Ishikawa (cell line): ENCODE data around the gene PDGFB.

Experiments used
- CEBPB ChIP-seq: IDR thresholded peaks from 2 replicates; pipeline ENCODE4 v1.6.1; 2012
- CREB1 ChIP-seq: IDR thresholded peaks from 2 replicates; pipeline ENCODE4 v1.6.1; 2012; ENCODE audit warnings: low read depth
- EGR1 ChIP-seq: IDR thresholded peaks from 2 replicates; pipeline ENCODE4 v1.6.1; 2012
- EP300 ChIP-seq: IDR thresholded peaks from 2 replicates; pipeline ENCODE4 v1.6.1; 2012; ENCODE audit warnings: borderline replicate concordance
- FOXM1 ChIP-seq: IDR thresholded peaks from 2 replicates; pipeline ENCODE4 v1.6.1; 2012; ENCODE audit warnings: low read depth, borderline replicate concordance
- MAX ChIP-seq: IDR thresholded peaks from 2 replicates; pipeline ENCODE4 v1.6.1; 2012
- NFIC ChIP-seq: IDR thresholded peaks from 2 replicates; pipeline ENCODE4 v1.6.1; 2012
- RAD21 ChIP-seq: IDR thresholded peaks from 2 replicates; pipeline ENCODE4 v1.6.1; 2012; ENCODE audit warnings: low read depth
- TAF1 ChIP-seq: IDR thresholded peaks from 2 replicates; pipeline ENCODE4 v1.6.1; 2012; ENCODE audit warnings: low read depth, mild to moderate bottlenecking
- TCF12 ChIP-seq: IDR thresholded peaks from 2 replicates; pipeline ENCODE4 v1.6.1; 2012; ENCODE audit warnings: low read depth
- TEAD4 ChIP-seq: IDR thresholded peaks from 2 replicates; pipeline ENCODE4 v1.6.1; 2012
- USF1 ChIP-seq: IDR thresholded peaks from 2 replicates; pipeline ENCODE4 v1.6.1; 2012
- YY1 ChIP-seq: IDR thresholded peaks from 2 replicates; pipeline ENCODE4 v1.6.1; 2012; ENCODE audit warnings: low read depth
- ZBTB7A ChIP-seq: IDR thresholded peaks from 2 replicates; pipeline ENCODE4 v1.6.1; 2012; ENCODE audit warnings: low read depth
- TF ChIP-seq, protein P1 (sequence below): IDR thresholded peaks from 2 replicates; pipeline ENCODE4 v1.6.1; 2012; ENCODE audit warnings: low read depth, mild to moderate bottlenecking

PDGFB gene

GRCh38 chr22:39246217-39246616 lies 1.4 kb upstream of the PDGFB start:
- TF ChIP-seq USF1 = no peak
- TF ChIP-seq MAX = no peak
- no peak for TF ChIP-seq TAF1
- TF ChIP-seq YY1 = no peak

- TF ChIP-seq TCF12 (no peak), USF1 (peak; percentile 67; the same call in 1 of the 2 replicates), FOXM1 (no peak), CREB1 (no peak), MAX (no peak)
- TF ChIP-seq, protein P1, sequence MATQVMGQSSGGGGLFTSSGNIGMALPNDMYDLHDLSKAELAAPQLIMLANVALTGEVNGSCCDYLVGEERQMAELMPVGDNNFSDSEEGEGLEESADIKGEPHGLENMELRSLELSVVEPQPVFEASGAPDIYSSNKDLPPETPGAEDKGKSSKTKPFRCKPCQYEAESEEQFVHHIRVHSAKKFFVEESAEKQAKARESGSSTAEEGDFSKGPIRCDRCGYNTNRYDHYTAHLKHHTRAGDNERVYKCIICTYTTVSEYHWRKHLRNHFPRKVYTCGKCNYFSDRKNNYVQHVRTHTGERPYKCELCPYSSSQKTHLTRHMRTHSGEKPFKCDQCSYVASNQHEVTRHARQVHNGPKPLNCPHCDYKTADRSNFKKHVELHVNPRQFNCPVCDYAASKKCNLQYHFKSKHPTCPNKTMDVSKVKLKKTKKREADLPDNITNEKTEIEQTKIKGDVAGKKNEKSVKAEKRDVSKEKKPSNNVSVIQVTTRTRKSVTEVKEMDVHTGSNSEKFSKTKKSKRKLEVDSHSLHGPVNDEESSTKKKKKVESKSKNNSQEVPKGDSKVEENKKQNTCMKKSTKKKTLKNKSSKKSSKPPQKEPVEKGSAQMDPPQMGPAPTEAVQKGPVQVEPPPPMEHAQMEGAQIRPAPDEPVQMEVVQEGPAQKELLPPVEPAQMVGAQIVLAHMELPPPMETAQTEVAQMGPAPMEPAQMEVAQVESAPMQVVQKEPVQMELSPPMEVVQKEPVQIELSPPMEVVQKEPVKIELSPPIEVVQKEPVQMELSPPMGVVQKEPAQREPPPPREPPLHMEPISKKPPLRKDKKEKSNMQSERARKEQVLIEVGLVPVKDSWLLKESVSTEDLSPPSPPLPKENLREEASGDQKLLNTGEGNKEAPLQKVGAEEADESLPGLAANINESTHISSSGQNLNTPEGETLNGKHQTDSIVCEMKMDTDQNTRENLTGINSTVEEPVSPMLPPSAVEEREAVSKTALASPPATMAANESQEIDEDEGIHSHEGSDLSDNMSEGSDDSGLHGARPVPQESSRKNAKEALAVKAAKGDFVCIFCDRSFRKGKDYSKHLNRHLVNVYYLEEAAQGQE = no peak
Measured at GRCh38 chr22:39245130-39246039, 603 bp upstream of the PDGFB start.

- TF ChIP-seq ZBTB7A = peak; percentile 55; the same call in 1 of the 2 replicates
- no peak for TF ChIP-seq RAD21
Measured at GRCh38 chr22:39244136-39244495, 666 bp downstream of the PDGFB start.

DNA sequence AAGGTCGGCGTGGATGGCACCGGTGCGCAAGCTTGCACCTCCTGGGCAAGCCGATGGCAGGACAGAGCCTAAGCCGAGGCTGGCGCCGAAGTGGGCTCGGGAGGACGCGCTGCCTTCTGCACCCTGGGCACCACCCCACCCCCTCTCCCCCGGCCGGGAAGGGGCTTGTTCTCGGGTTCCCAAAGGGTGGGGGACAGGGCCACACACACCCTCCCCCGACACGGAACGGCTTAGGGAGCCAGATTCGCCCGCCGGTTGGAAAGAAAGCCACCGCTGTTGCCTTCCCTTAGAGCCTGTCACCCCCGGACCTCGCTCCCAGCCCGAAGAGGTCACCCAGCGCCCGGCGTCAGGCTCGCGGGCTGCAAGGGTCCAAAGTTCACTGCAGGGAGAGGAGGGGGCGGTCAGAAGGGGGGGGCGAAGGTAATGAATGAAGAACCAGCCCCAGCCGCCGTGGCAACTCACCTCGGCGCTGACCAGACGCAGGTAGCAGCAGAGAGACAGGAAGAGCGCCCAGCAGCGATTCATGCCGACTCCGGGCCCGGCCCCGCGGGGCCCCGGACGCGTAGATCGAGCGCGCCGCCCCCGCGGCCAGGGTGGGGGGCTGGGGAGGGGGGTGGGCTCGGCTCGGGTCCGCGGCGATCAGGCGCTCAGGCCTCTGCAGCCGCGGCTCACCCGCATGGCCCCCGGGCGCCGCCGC lies 1.2 kb downstream of the PDGFB start:
- TF ChIP-seq TAF1 (no peak; the same call in none of the 2 replicates), ZBTB7A (no peak), TEAD4 (no peak), RAD21 (no peak), MAX (0 out of 2 replicates have a peak, but pooled peaks have one; percentile 13)

DNA sequence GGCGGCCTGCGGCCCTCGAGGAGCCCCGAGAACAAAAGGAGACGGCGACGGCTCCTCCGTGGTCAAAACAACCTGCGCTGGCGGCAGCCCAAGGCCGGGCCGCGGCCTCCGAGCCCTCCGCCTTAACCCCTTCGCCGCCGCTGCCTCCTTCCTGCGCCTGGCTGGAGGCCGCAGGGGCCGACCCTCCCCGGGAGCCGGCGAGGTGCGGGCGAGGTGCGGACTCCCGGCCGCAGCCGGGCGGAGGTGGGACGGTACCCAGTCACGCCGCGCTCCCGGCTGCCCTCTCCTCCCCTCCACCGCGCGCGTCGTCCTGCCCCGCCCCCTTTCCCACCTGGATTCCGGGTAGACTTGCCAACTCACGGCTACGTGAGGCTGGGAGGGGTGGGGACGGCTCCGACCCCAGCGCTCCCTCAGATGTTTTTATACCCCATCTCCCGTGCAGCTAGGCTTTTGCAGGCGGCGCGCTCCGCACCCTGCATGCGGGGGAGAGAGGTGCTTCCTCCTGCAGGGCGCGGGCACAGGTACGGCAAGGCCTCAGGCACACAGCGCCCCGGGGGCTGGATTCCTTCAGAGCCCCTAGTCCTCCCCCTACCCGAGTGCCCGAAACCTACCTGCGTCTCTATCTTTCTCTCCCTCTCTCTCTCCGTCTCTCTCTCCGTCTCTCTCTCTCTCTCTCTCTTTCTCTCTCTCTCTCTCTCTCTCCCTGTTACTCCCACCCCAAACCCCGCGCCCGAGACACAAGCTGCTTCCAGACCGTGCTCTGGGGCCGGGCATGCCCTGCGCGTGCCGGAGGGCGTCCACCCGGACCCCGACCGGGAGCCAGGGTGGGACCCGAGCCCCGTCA lies 2.0 kb downstream of the PDGFB start:
- no peak for TF ChIP-seq YY1
- peak; percentile 8; the same call in 1 of the 2 replicates for TF ChIP-seq TEAD4
- no peak for TF ChIP-seq CREB1
- no peak for TF ChIP-seq USF1
- no peak for TF ChIP-seq FOXM1
- no peak; the same call in 1 of the 2 replicates for TF ChIP-seq EGR1
- no peak; the same call in 1 of the 2 replicates for TF ChIP-seq EP300
- peak; percentile 83 for TF ChIP-seq NFIC
- peak; percentile 50; the same call in 1 of the 2 replicates for TF ChIP-seq TCF12
- no peak for TF ChIP-seq RAD21
- TF ChIP-seq MAX = peak; percentile 38
- peak; percentile 10; the same call in 1 of the 2 replicates for TF ChIP-seq TAF1
- TF ChIP-seq CEBPB = no peak
- TF ChIP-seq, protein P1 = no peak
- TF ChIP-seq ZBTB7A = peak; percentile 89
